Measurements from ENCODE around the gene ADAP1.

GRCh38 chr7:953547-954327 is 743 bp downstream of the ADAP1 start:
- TF ChIP-seq CTCF (conservative IDR thresholded peaks at IDR 0.05 in 1 of 2, IDR thresholded peaks at IDR 0.05 in 1 of 2; ENCODE audit: extremely low read depth in 1 of 2, insufficient read depth in 1 of 2, low read depth in 1 of 2, low read length in 2 of 2) (no peak), EZH2 (IDR thresholded peaks at IDR 0.05; ENCODE audit: borderline replicate concordance, low read length) (no peak)
